Muscle of back (tissue), 11 donors: ENCODE data around the gene HMGCS1. TPM values are rescaled to one million over a fixed set of nuclear protein-coding genes. Genes with fewer than 3 reads are reported as not detected.
"Not testable (repeated sequence)": the region's sequence is repeated elsewhere in the genome, so short reads cannot be mapped to it uniquely, and the experiment has no call there.

ENCODE experiments used
- DNase-seq, 3 donors: peaks; one replicate each; pipeline versions ENCODE4 v3.0.0 to v3.0.0-alpha.2; 2013
- polyA plus RNA-seq, 10 donors: library from polyadenylated mRNA; unstranded; fragments of 120-200 nt; gene quantifications; one replicate each; pipeline ENCODE4 v1.2.1, GENCODE V29; 2013; ENCODE audit not compliant: insufficient read length in 10 of 10

Gene HMGCS1
- polyA plus RNA-seq, 10 donors = 24.3 to 50.9 (median 41.2) TPM

- no peak for DNase-seq
These were observed 33.5 kb downstream of the HMGCS1 start for GRCh38 chr5:43279548-43280274.

GRCh38 chr5:43275391-43275790 is 37.8 kb downstream of the HMGCS1 start:
- no peak for DNase-seq

GRCh38 chr5:43274435-43275114 is 38.6 kb downstream of the HMGCS1 start:
- no peak for DNase-seq

- DNase-seq = no peak
These were observed 39.7 kb downstream of the HMGCS1 start for GRCh38 chr5:43273552-43273951.

GRCh38 chr5:43270645-43271044 is 42.6 kb downstream of the HMGCS1 start:
- no peak for DNase-seq

- no peak for DNase-seq
These were observed 44.9 kb downstream of the HMGCS1 start for GRCh38 chr5:43268188-43268820.

GRCh38 chr5:43262269-43262668 is 50.9 kb downstream of the HMGCS1 start:
- not testable (repeated sequence) for DNase-seq

- no peak for DNase-seq
These were observed 55.1 kb downstream of the HMGCS1 start for GRCh38 chr5:43258116-43258515.

- DNase-seq = no peak
These were observed 56.8 kb downstream of the HMGCS1 start for GRCh38 chr5:43256261-43256966.

- no peak for DNase-seq
These were observed 57.5 kb downstream of the HMGCS1 start for GRCh38 chr5:43255704-43256103.

GRCh38 chr5:43251754-43252153 is 61.5 kb downstream of the HMGCS1 start:
- DNase-seq = no peak

GRCh38 chr5:43245724-43246385 is 67.4 kb downstream of the HMGCS1 start:
- DNase-seq = no peak

GRCh38 chr5:43244823-43245565 is 68.2 kb downstream of the HMGCS1 start:
- no peak for DNase-seq

- DNase-seq = no peak
These were observed 69.9 kb downstream of the HMGCS1 start for GRCh38 chr5:43243270-43243669.

- DNase-seq = no peak
These were observed 71.0 kb downstream of the HMGCS1 start for GRCh38 chr5:43242196-43242595.

Other genes with a start within 250 kb of the HMGCS1 start
- 10 to 100 TPM; 29.8 to 45.5 (median 37.5) TPM for gene ZNF131, start 192.5 kb downstream of the HMGCS1 start, polyA plus RNA-seq
- gene NIM1K, start 121.2 kb downstream of the HMGCS1 start, polyA plus RNA-seq = under 1 TPM; 0.25 to 0.97 (median 0.47) TPM
- gene CCL28, start 99.0 kb upstream of the HMGCS1 start, polyA plus RNA-seq = 1 to 10 TPM in 1 of 10 donors, under 1 TPM in 9; 0.10 to 1.2 (median 0.24) TPM
- gene TMEM267, start 170.5 kb upstream of the HMGCS1 start, polyA plus RNA-seq = 10 to 100 TPM in 2 of 10 donors, 1 to 10 TPM in 8; 6.8 to 13.6 (median 9.9) TPM
- 1 to 10 TPM; 2.5 to 6.7 (median 3.5) TPM for gene C5orf34, start 201.7 kb upstream of the HMGCS1 start, polyA plus RNA-seq
- 100 to 1,000 TPM in 6 of 10 donors, 10 to 100 TPM in 4; 90.1 to 119 (median 101) TPM for gene PAIP1, start 243.7 kb upstream of the HMGCS1 start, polyA plus RNA-seq